Measurements from ENCODE around the gene DYNC1H1.

DNA sequence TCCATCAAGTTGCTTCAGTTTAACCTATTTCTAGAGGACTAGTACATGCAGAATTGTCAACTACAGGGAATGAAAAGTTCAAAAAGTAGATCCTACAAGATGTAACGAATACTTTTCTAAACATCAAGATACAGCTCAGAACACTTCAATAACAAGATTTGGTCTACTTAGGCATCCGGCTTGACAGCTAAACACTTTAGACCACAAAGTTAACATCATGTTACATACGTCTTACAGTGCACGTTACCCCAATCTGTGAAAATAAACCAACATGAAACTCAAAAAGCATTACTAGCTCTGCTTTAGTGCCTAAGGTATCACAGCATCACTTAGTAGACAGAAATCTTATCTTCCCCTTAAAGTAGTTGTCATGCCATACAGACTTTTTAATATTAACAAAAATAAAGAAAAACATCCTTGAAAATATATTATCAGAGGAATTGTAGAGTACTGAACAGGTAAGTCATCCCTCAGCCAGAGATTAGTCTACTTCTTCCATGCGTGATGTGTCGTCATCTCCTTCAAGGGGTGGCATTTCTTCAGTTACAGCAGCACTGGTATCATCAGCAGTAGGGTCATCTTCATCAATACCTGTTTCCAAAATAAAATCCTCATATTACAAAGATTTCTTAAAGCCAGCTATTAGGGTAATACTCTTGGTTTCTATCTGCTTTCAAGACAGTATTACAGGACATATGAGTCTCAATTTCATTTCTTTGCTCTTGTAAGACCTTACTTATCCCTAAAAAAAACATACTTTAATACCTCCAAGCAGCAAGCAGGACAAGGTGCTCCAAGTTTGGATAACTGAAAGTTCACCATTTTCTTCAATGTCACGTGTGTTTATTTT, 117.1 kb downstream of the DYNC1H1 start:
- TF ChIP-seq, protein P1, sequence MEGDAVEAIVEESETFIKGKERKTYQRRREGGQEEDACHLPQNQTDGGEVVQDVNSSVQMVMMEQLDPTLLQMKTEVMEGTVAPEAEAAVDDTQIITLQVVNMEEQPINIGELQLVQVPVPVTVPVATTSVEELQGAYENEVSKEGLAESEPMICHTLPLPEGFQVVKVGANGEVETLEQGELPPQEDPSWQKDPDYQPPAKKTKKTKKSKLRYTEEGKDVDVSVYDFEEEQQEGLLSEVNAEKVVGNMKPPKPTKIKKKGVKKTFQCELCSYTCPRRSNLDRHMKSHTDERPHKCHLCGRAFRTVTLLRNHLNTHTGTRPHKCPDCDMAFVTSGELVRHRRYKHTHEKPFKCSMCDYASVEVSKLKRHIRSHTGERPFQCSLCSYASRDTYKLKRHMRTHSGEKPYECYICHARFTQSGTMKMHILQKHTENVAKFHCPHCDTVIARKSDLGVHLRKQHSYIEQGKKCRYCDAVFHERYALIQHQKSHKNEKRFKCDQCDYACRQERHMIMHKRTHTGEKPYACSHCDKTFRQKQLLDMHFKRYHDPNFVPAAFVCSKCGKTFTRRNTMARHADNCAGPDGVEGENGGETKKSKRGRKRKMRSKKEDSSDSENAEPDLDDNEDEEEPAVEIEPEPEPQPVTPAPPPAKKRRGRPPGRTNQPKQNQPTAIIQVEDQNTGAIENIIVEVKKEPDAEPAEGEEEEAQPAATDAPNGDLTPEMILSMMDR (IDR thresholded peaks at IDR 0.05; ENCODE audit: low read depth, low read length, poor library complexity, severe bottlenecking), result no peak
- TF ChIP-seq EZH2phosphoT487 (IDR thresholded peaks at IDR 0.05; ENCODE audit: borderline replicate concordance, low read length), result no peak
